H1 (cell line): ENCODE results near the gene PHACTR1. TPM values are rescaled to one million over a fixed set of nuclear protein-coding genes. Genes with fewer than 3 reads are reported as not detected.

Source experiments
- CTCF ChIA-PET: fragments of 300-600 bp; sonication (Branson Sonifier 250); formaldehyde crosslinking; loops from one replicate; lab custom pipeline; 2021; ENCODE audit not compliant: partially characterized antibody; lab: Charles Lee
- POLR2A ChIA-PET: fragments of 300-600 bp; sonication (Branson Sonifier 250); formaldehyde crosslinking; loops from one replicate; lab custom pipeline; 2021; ENCODE audit warnings: inconsistent platforms; ENCODE audit not compliant: partially characterized antibody; lab: Charles Lee
- DNase-seq, 2 experiments: peaks; one replicate each; pipeline versions ENCODE4 v3.0.0 to v3.0.0-alpha.2; 2010 to 2022; ENCODE audit warnings: low spot score in 2 of 2, low read depth in 1 of 2, mixed read lengths in 1 of 2
- FAIRE-seq: peaks from 2 replicates; lab custom pipeline; 2011; peaks lifted over from hg19 to GRCh38; lab: Jason Lieb, UNC
- H2AFZ ChIP-seq: 2 replicates; pipeline ENCODE4 v1.8.1; 2012; ENCODE audit warnings: low read length, inconsistent platforms
- H2AK5ac ChIP-seq: 2 replicates; pipeline ENCODE4 v1.6.1; 2013; ENCODE audit warnings: low read depth, low read length
- H2BK120ac ChIP-seq: replicated peaks from 2 replicates; pipeline ENCODE3; 2013; ENCODE audit warnings: low read depth, low read length, inconsistent platforms
- H2BK12ac ChIP-seq: 2 replicates; pipeline ENCODE4 v1.6.1; 2013; ENCODE audit warnings: low read depth, low read length
- H2BK15ac ChIP-seq: 2 replicates; pipeline ENCODE4 v1.6.1; 2013; ENCODE audit warnings: low read length
- H2BK20ac ChIP-seq: 2 replicates; pipeline ENCODE4 v1.6.1; 2013; ENCODE audit warnings: low read length
- H2BK5ac ChIP-seq: 2 replicates; pipeline ENCODE4 v1.6.1; 2013; ENCODE audit warnings: low read depth, low read length
- H3K14ac ChIP-seq: 2 replicates; pipeline ENCODE4 v1.6.1; 2013; ENCODE audit warnings: inconsistent platforms; ENCODE audit not compliant: insufficient read length
- H3K18ac ChIP-seq: 2 replicates; pipeline ENCODE4 v1.6.1; 2013; ENCODE audit warnings: low read length; ENCODE audit errors: extremely low read depth
- H3K23ac ChIP-seq: 2 replicates; pipeline ENCODE4 v1.6.1; 2013; ENCODE audit warnings: inconsistent platforms; ENCODE audit not compliant: insufficient read length
- H3K23me2 ChIP-seq: 2 replicates; pipeline ENCODE4 v1.6.1; 2013; ENCODE audit warnings: low read depth, low read length
- H3K27ac ChIP-seq: 2 replicates; pipeline ENCODE4 v1.6.1; 2011; ENCODE audit warnings: low read depth, low read length, inconsistent platforms
- H3K27me3 ChIP-seq, 4 experiments: replicated peaks in 1 of 4; 1 replicate in 1 of 4; 2 replicates in 3 of 4; pipeline versions ENCODE4 v1.6.1 to v1.8.1; 2011 to 2013; ENCODE audit warnings: low read length in 3 of 4, mild to moderate bottlenecking in 3 of 4, inconsistent platforms in 2 of 4, mixed read lengths in 2 of 4, moderate library complexity in 1 of 4; ENCODE audit not compliant: control insufficient read depth in 3 of 4, insufficient read depth in 3 of 4; ENCODE audit errors: extremely low read depth in 1 of 4
- H3K36me3 ChIP-seq, 4 experiments: 2 replicates each; pipeline versions ENCODE4 v1.6.1 to v1.8.1; 2011 to 2013; ENCODE audit warnings: mild to moderate bottlenecking in 4 of 4, low read length in 3 of 4, moderate library complexity in 2 of 4, control low read depth in 1 of 4, inconsistent platforms in 1 of 4; ENCODE audit not compliant: insufficient read depth in 4 of 4, control insufficient read depth in 2 of 4
- H3K4ac ChIP-seq: replicated peaks from 2 replicates; pipeline ENCODE3; 2013; ENCODE audit warnings: low read length, low read depth, mixed read lengths, inconsistent platforms; ENCODE audit not compliant: insufficient read length
- H3K4me1 ChIP-seq, 4 experiments: replicated peaks in 1 of 4; 1 replicate in 1 of 4; 2 replicates in 3 of 4; pipeline versions ENCODE4 v1.6.1 to v1.8.1; 2011 to 2013; ENCODE audit warnings: low read length in 3 of 4, inconsistent platforms in 2 of 4, mixed read lengths in 1 of 4; ENCODE audit not compliant: insufficient read depth in 4 of 4, control insufficient read depth in 3 of 4
- H3K4me2 ChIP-seq, 2 experiments: 2 replicates each; pipeline versions ENCODE4 v1.6.1 to v1.8.1; 2011 to 2013; ENCODE audit warnings: low read depth in 2 of 2, low read length in 2 of 2, control low read depth in 1 of 2, inconsistent platforms in 1 of 2, mild to moderate bottlenecking in 1 of 2; ENCODE audit not compliant: insufficient read depth in 1 of 2
- H3K4me3 ChIP-seq, 4 experiments: fragments of 200-600, 300-600 bp in 1 of 4; sonication (generic), shearing (Covaris generic), sonication (Bioruptor Twin) in 1 of 4; 2 replicates each; pipeline versions ENCODE4 v1.5.1 to v1.8.1; 2011 to 2016; ENCODE audit warnings: low read length in 4 of 4, low read depth in 3 of 4, control low read depth in 2 of 4, inconsistent platforms in 2 of 4, mild to moderate bottlenecking in 2 of 4, mixed read lengths in 1 of 4, moderate library complexity in 1 of 4; ENCODE audit not compliant: insufficient read depth in 2 of 4; ENCODE audit errors: extremely low read depth in 1 of 4
- H3K56ac ChIP-seq: replicated peaks from 2 replicates; pipeline ENCODE3; 2013; ENCODE audit warnings: low read depth, mild to moderate bottlenecking, mixed read lengths, low read length, inconsistent platforms; ENCODE audit not compliant: insufficient read length
- H3K79me1 ChIP-seq: 2 replicates; pipeline ENCODE4 v1.6.1; 2013; ENCODE audit warnings: low read depth, low read length, control low read depth
- H3K79me2 ChIP-seq, 2 experiments: 2 replicates each; pipeline versions ENCODE4 v1.6.1 to v1.8.1; 2012 to 2013; ENCODE audit warnings: low read length in 2 of 2, mild to moderate bottlenecking in 2 of 2, inconsistent platforms in 1 of 2; ENCODE audit not compliant: insufficient read depth in 2 of 2, control insufficient read depth in 1 of 2
- H3K9ac ChIP-seq, 4 experiments: replicated peaks in 1 of 4; 1 replicate in 1 of 4; 2 replicates in 3 of 4; pipeline versions ENCODE4 v1.6.1 to v1.8.1; 2011 to 2013; ENCODE audit warnings: low read depth in 3 of 4, low read length in 3 of 4, control low read depth in 2 of 4, mild to moderate bottlenecking in 2 of 4, moderate library complexity in 2 of 4, inconsistent platforms in 1 of 4; ENCODE audit errors: extremely low read depth in 1 of 4
- H3K9me3 ChIP-seq, 2 experiments: 2 replicates each; pipeline versions ENCODE4 v1.6.1 to v1.8.1; 2012 to 2013; ENCODE audit warnings: mild to moderate bottlenecking in 2 of 2, moderate library complexity in 2 of 2, control low read depth in 1 of 2, inconsistent platforms in 1 of 2, low read depth in 1 of 2, low read length in 1 of 2, mixed read lengths in 1 of 2; ENCODE audit not compliant: insufficient read depth in 2 of 2
- H4K20me1 ChIP-seq, 2 experiments: replicated peaks in 1 of 2; 2 replicates each; pipeline versions ENCODE3 to v1.8.1; 2011 to 2013; ENCODE audit warnings: inconsistent platforms in 2 of 2, low read length in 2 of 2, mild to moderate bottlenecking in 1 of 2; ENCODE audit not compliant: insufficient read depth in 2 of 2, control insufficient read depth in 1 of 2
- H4K5ac ChIP-seq: 2 replicates; pipeline ENCODE4 v1.6.1; 2013; ENCODE audit warnings: low read length, low read depth, mixed read lengths, inconsistent platforms; ENCODE audit not compliant: insufficient read length
- H4K8ac ChIP-seq: 2 replicates; pipeline ENCODE4 v1.8.0; 2013; ENCODE audit warnings: mild to moderate bottlenecking, moderate library complexity, low read length, inconsistent platforms; ENCODE audit not compliant: insufficient read depth; ENCODE audit errors: extremely low read depth
- H4K91ac ChIP-seq: replicated peaks from 2 replicates; pipeline ENCODE3; 2013; ENCODE audit warnings: low read length, mixed read lengths, inconsistent platforms; ENCODE audit not compliant: insufficient read length
- EGR1 ChIP-seq: IDR thresholded peaks from 2 replicates; pipeline ENCODE4 v1.6.1; 2011; ENCODE audit warnings: low read depth, low read length, borderline replicate concordance
- POLR2AphosphoS5 ChIP-seq: IDR thresholded peaks from 2 replicates; pipeline ENCODE4 v1.6.1; 2011; ENCODE audit warnings: low read depth, low read length
- ZNF274 ChIP-seq: IDR thresholded peaks from 2 replicates; pipeline ENCODE4 v1.7.0; 2012; ENCODE audit warnings: low read length, borderline replicate concordance; ENCODE audit errors: extremely low read depth
- WGBS, 2 experiments: shearing (Covaris generic) in 1 of 2; methylation state at CpG; one replicate each; pipeline versions ENCODE4 v1.1.6 to v1.1.7; 2013 to 2015; ENCODE audit warnings: low lambda C conversion rate in 2 of 2, mixed read lengths in 2 of 2, inconsistent platforms in 1 of 2, low coverage in 1 of 2, missing lambda C conversion rate in 1 of 2; ENCODE audit not compliant: insufficient replicate concordance in 2 of 2, insufficient coverage in 1 of 2, insufficient read length in 1 of 2; ENCODE audit errors: extremely low coverage in 1 of 2, missing lambda C conversion rate in 1 of 2; 5-methylcytosine and 5-hydroxymethylcytosine counted together
- polyA plus RNA-seq, 7 experiments: library from polyadenylated mRNA; depleted of rRNA in 3 of 7; stranded (reverse) in 5 of 7; unstranded in 2 of 7; fragments of >200 nt in 5 of 7; fragments of 200-250 nt in 2 of 7; gene quantifications; 1 replicate in 5 of 7; 2 replicates in 1 of 7; 4 replicates in 1 of 7; pipeline versions ENCODE4 v1.2.1 to v1.2.3, GENCODE V29; 2011 to 2013; ENCODE audit warnings: missing spikeins in 2 of 7, mixed read lengths in 2 of 7
- total RNA-seq: library from RNA; stranded (reverse); fragmentation: NEBNext Ultra II Directional; extraction: Animal tissue kit (Norgen Biotek cat#: 25700); gene quantifications from 2 replicates; pipeline ENCODE4 v1.2.1, GENCODE V29; 2021
- TF ChIP-seq, protein P1 (sequence below): IDR thresholded peaks from 2 replicates; pipeline ENCODE4 v1.6.1; 2012; ENCODE audit warnings: inconsistent platforms
- TF ChIP-seq, protein P2 (sequence below), 3 experiments: IDR thresholded peaks; 1 replicate in 2 of 3; 2 replicates in 1 of 3; pipeline versions ENCODE4 v1.5.1 to v1.6.1; 2011; ENCODE audit warnings: low read length in 3 of 3, mild to moderate bottlenecking in 3 of 3, inconsistent platforms in 2 of 3, low read depth in 1 of 3, moderate library complexity in 1 of 3; ENCODE audit not compliant: insufficient read depth in 1 of 3; ENCODE audit errors: control extremely low read depth in 1 of 3

PHACTR1 gene
- total and polyA plus RNA-seq, 2 of the 8 experiments (the other 6 are each of a cell fraction or from before 2014, with no cell fraction given), result 3.9 to 17.1 TPM

DNA sequence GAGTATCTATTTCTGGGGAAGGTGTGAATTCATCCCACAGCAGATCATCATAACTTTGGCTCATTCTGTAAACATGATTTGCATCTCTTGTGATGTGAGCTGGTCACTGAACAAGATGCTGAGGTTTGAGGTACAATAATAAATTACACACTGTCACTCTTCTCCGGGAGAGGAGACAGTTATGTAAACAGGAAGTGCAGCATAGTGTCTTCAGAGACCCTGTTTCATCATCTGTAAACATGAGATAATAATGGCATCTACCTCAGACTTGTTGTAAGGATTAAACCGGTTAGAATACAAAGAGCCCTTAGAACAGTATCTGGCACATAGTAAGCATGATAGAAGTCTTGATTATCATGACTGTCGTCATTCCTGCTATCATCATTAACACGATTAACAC is 486.6 kb downstream of the PHACTR1 start:
- no peak overlapping the region for H3K56ac ChIP-seq
- no peak overlapping the region for H3K4ac ChIP-seq
- DNase-seq (no peak), FAIRE-seq (no peak)
- 88% methylated on average over 4 of the region's 4 CpGs; no CpG with 5 or more reads in 1 of the 2 experiments for WGBS, 2 experiments
- ChIA-PET POLR2A (no interaction called here), CTCF (interaction anchor here (1.2 kb wide), 1 partner anchor 16 kb away, joined by 3 read pairs; no protein-coding TSS in a partner anchor)
- H2BK20ac ChIP-seq, result no peak overlapping the region
- no peaks in the 10 kb centered on the region for H3K79me2 ChIP-seq
- no peaks in the 10 kb centered on the region for H3K23me2 ChIP-seq
- no peak overlapping the region for H3K14ac ChIP-seq
- H2BK5ac ChIP-seq, result no peak overlapping the region
- no peak overlapping the region for H2BK15ac ChIP-seq
- H3K9ac ChIP-seq, result no peak overlapping the region
- H3K18ac ChIP-seq, result no peak overlapping the region
- peaks cover 0 to 4% (median 0%) of the 10 kb centered on the region in 4 experiments; a peak in 3 of 7 replicates for H3K4me1 ChIP-seq
- no peak overlapping the region for H3K27ac ChIP-seq
- no peak overlapping the region for H4K91ac ChIP-seq
- H3K27me3 ChIP-seq, result no peaks in the 10 kb centered on the region
- H4K20me1 ChIP-seq, result no peaks in the 10 kb centered on the region
- no peaks in the 10 kb centered on the region for H3K79me1 ChIP-seq
- H2BK12ac ChIP-seq, result no peak overlapping the region
- H3K4me3 ChIP-seq, result no peak overlapping the region
- no peak overlapping the region for H4K5ac ChIP-seq
- H3K4me2 ChIP-seq, result no peak overlapping the region
- no peak overlapping the region for H4K8ac ChIP-seq
- no peaks in the 10 kb centered on the region for H3K36me3 ChIP-seq
- no peak for TF ChIP-seq POLR2AphosphoS5
- TF ChIP-seq ZNF274, result no peak
- TF ChIP-seq EGR1, result no peak
- TF ChIP-seq, protein P1, sequence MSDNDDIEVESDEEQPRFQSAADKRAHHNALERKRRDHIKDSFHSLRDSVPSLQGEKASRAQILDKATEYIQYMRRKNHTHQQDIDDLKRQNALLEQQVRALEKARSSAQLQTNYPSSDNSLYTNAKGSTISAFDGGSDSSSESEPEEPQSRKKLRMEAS, result no peak
- TF ChIP-seq, protein P2, sequence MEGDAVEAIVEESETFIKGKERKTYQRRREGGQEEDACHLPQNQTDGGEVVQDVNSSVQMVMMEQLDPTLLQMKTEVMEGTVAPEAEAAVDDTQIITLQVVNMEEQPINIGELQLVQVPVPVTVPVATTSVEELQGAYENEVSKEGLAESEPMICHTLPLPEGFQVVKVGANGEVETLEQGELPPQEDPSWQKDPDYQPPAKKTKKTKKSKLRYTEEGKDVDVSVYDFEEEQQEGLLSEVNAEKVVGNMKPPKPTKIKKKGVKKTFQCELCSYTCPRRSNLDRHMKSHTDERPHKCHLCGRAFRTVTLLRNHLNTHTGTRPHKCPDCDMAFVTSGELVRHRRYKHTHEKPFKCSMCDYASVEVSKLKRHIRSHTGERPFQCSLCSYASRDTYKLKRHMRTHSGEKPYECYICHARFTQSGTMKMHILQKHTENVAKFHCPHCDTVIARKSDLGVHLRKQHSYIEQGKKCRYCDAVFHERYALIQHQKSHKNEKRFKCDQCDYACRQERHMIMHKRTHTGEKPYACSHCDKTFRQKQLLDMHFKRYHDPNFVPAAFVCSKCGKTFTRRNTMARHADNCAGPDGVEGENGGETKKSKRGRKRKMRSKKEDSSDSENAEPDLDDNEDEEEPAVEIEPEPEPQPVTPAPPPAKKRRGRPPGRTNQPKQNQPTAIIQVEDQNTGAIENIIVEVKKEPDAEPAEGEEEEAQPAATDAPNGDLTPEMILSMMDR (IDR thresholded peaks at IDR 0.05; ENCODE audit: control extremely low read depth in 1 of 3, insufficient read depth in 1 of 3, low read depth in 1 of 3, low read length in 3 of 3), result no peak
- H2AFZ ChIP-seq, result no peak overlapping the region
- H2AK5ac ChIP-seq, result no peak overlapping the region
- H3K23ac ChIP-seq, result no peak overlapping the region
- H2BK120ac ChIP-seq, result no peak overlapping the region
- no peaks in the 10 kb centered on the region for H3K9me3 ChIP-seq
